Mucosa of descending colon (tissue), 3 donors: ENCODE results near the gene GFOD2. TPM values are rescaled to one million over a fixed set of nuclear protein-coding genes. Genes with fewer than 3 reads are reported as not detected.

Source experiments
- ATAC-seq: fragments of 200-7000 bp; cut with Tn5 transposase; one replicate; pipeline ENCODE4 v1.9.1; 2020; ENCODE audit warnings: mild to moderate bottlenecking, moderate library complexity
- DNase-seq, 3 donors: peaks; one replicate each; pipeline ENCODE4 v3.0.0-alpha.2; 2020
- H3K36me3 ChIP-seq: fragments of 200-600 bp; one replicate; pipeline ENCODE4 v1.8.0; 2021; ENCODE audit warnings: low read depth, mild to moderate bottlenecking
- H3K4me1 ChIP-seq: fragments of 200-600 bp; one replicate; pipeline ENCODE4 v1.8.0; 2021; ENCODE audit warnings: low read depth, mild to moderate bottlenecking
- H3K4me3 ChIP-seq: fragments of 200-600 bp; one replicate; pipeline ENCODE4 v1.8.0; 2021; ENCODE audit warnings: mild to moderate bottlenecking
- H3K9me3 ChIP-seq: fragments of 200-600 bp; one replicate; pipeline ENCODE4 v1.8.0; 2021; ENCODE audit warnings: mild to moderate bottlenecking
- CTCF ChIP-seq: fragments of 200-600 bp; IDR thresholded peaks from one replicate; pipeline ENCODE4 v1.8.0; 2022; ENCODE audit warnings: antibody characterized with exemption, mild to moderate bottlenecking
- intact Hi-C, 2 donors: fragments of 100-400 bp; cut with DNase I in 1 of 2; cut with micrococcal nuclease in 1 of 2; formaldehyde crosslinking; loops; one replicate each; pipeline versions ENCODE4 v1.11.0 to v1.11.1; 2022; cut with DNase I, micrococcal nuclease
- total RNA-seq, 3 donors: library from RNA; stranded (reverse); fragmentation: NEBNext Ultra II Directional in 2 of 3; extraction: Animal tissue kit (Norgen Biotek cat#: 25700) in 2 of 3; gene quantifications; one replicate each; pipeline versions ENCODE4 v1.2.1 to v1.2.4, GENCODE V29; 2021 to 2023
- donor health status: DM: no; HTN: no; CAD: no; lungs with moderate emphysema.
- donor health status: DM: no; HTN: no; CAD: no.
- donor health status: DM: no; HTN: yes; CAD: no.

Gene GFOD2
- total RNA-seq, 3 donors from 2014 or later, result 25.6 to 29.2 (median 27.9) TPM

- H3K4me1 ChIP-seq, result peaks cover 3% of the 10 kb centered on the region
- DNase-seq (no peak), ATAC-seq (no peak)
- H3K36me3 ChIP-seq, result no peaks in the 10 kb centered on the region
- no peak for TF ChIP-seq CTCF
- no peaks in the 10 kb centered on the region for H3K9me3 ChIP-seq
- intact Hi-C loops, result no loop called here
- H3K4me3 ChIP-seq, result no peak overlapping the region
These were observed 10.7 kb downstream of the GFOD2 start for GRCh38 chr16:67708368-67708771.

GRCh38 chr16:67707790-67708189 is 11.3 kb downstream of the GFOD2 start:
- intact Hi-C loops, result no loop called here
- H3K4me3 ChIP-seq, result no peak overlapping the region
- TF ChIP-seq CTCF, result no peak
- no peaks in the 10 kb centered on the region for H3K36me3 ChIP-seq
- no peaks in the 10 kb centered on the region for H3K4me1 ChIP-seq
- ATAC-seq (no peak), DNase-seq (no peak)
- no peaks in the 10 kb centered on the region for H3K9me3 ChIP-seq

GRCh38 chr16:67707210-67707609 is 11.9 kb downstream of the GFOD2 start:
- Histone ChIP-seq H3K9me3 (no peaks in the 10 kb centered on the region), H3K4me1 (no peaks in the 10 kb centered on the region), H3K4me3 (no peak overlapping the region), H3K36me3 (no peaks in the 10 kb centered on the region)
- intact Hi-C loops, result no loop called here
- ATAC-seq (no peak), DNase-seq (no peak)
- no peak for TF ChIP-seq CTCF

- no peak for ATAC-seq
- Histone ChIP-seq H3K9me3 (no peaks in the 10 kb centered on the region), H3K4me3 (no peak overlapping the region), H3K4me1 (no peaks in the 10 kb centered on the region), H3K36me3 (no peaks in the 10 kb centered on the region)
- DNase-seq, result no peak
- TF ChIP-seq CTCF, result no peak
- intact Hi-C loops, result no loop called here
These were observed 15.0 kb downstream of the GFOD2 start for GRCh38 chr16:67704110-67704509.

- Histone ChIP-seq H3K4me1 (peaks cover 2% of the 10 kb centered on the region), H3K9me3 (no peaks in the 10 kb centered on the region), H3K36me3 (no peaks in the 10 kb centered on the region), H3K4me3 (no peak overlapping the region)
- intact Hi-C loops, result no loop called here
- no peak for TF ChIP-seq CTCF
- ATAC-seq, result no peak
- DNase-seq, result no peak
These were observed 15.5 kb downstream of the GFOD2 start for GRCh38 chr16:67703626-67704025.

GRCh38 chr16:67702130-67702529 is 17.0 kb downstream of the GFOD2 start:
- intact Hi-C loops, result no loop called here

More at GRCh38 chr16:67702130-67702529, 17.0 kb downstream of the GFOD2 start:
- H3K4me1 ChIP-seq, result peaks cover 12% of the 10 kb centered on the region
- H3K9me3 ChIP-seq, result no peaks in the 10 kb centered on the region
- no peaks in the 10 kb centered on the region for H3K36me3 ChIP-seq
- ATAC-seq, result no peak
- no peak for DNase-seq
- no peak overlapping the region for H3K4me3 ChIP-seq
- no peak for TF ChIP-seq CTCF
